Fibroblast of lung (primary cell): ENCODE measurements around the gene GDF11.

Experiments used
- CTCF ChIP-seq, 2 donors: IDR thresholded peaks in 1 of 2; conservative IDR thresholded peaks in 1 of 2; 1 replicate in 1 of 2; 2 replicates in 1 of 2; pipeline ENCODE4 v1.5.1; 2011 to 2012; ENCODE audit warnings: low read length in 2 of 2, control low read depth in 1 of 2, inconsistent platforms in 1 of 2, low read depth in 1 of 2, mild to moderate bottlenecking in 1 of 2
- EZH2 ChIP-seq: IDR thresholded peaks from 2 replicates; pipeline ENCODE4 v1.5.1; 2012; ENCODE audit warnings: low read length, control low read depth, mild to moderate bottlenecking; ENCODE audit errors: missing control alignments

- TF ChIP-seq EZH2 (no peak), CTCF (conservative IDR thresholded peaks at IDR 0.05 in 1 of 2, IDR thresholded peaks at IDR 0.05 in 1 of 2; ENCODE audit: low read depth in 1 of 2, low read length in 2 of 2) (no peak)
Observed at GRCh38 chr12:55742719-55743405, at the start of gene GDF11.
